GM19043 (cell line): Measurements from ENCODE around the gene LONP1.

Source experiments
- ATAC-seq: cut with Tn5 transposase; IDR thresholded peaks from one replicate; pipeline ENCODE4 v1.9.1; 2021; ENCODE audit warnings: low read depth; ENCODE audit not compliant: unreplicated experiment

LONP1 gene

GRCh38 chr19:5661483-5661882 is 58.5 kb downstream of the LONP1 start:
- ATAC-seq: no peak

DNA sequence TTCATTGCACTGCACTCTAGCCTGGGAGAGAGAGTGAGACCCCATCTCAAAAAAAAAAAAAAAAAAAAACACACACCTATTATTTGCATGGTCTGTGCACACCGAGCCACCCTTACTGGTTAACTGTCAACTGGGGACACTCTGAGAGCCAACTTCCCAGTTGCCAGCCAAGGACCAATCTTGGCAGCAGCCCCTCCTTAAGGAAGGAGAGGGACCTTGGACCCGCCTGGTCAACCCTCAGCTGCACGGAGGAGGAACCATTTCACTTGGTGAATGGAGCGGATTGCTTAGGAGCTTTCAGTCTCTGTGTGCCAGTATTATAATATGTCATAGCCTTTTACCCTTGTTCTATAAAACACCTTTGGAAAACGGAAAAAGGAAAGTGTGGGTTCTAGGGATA is 64.5 kb downstream of the LONP1 start:
- no peak for ATAC-seq

DNA sequence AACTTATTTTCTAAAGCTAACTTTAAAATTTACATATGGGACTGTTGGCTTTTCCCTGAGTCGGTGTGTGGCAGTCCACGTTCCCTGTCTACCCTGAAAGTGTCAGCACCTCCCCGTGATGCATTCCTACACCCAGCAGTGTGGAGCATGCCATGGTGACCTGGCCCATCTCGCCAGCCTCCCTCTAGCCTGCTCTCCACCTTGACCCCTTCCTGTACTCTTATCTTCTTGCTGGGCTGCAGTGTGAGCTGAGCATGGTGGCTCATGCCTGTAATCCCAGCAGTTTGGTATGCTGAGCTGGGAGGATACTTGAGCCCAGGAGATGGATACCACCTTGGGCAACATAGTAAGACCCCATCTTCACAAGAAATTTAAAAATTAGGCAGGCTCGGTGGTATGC is 65.0 kb downstream of the LONP1 start:
- no peak for ATAC-seq

DNA sequence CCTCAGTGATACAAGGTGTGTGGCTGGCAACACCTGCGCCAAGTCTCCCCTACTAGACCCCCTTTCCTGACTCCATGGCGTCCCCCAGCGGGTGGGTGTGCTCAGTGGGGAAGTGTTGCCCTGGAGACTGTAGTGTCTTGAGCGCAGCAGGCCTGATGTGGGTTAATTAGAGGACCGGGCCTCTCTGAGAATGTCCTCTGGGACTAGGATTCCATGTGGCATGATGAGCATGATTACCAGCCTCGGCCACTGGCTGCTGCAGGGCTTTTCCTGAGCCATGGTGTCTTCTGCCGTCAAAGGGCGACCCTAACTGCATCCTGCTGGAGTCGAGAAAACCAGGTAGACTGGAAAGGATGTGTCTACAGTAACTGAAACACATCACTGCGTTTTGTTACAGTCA is 67.7 kb downstream of the LONP1 start:
- no peak for ATAC-seq

DNA sequence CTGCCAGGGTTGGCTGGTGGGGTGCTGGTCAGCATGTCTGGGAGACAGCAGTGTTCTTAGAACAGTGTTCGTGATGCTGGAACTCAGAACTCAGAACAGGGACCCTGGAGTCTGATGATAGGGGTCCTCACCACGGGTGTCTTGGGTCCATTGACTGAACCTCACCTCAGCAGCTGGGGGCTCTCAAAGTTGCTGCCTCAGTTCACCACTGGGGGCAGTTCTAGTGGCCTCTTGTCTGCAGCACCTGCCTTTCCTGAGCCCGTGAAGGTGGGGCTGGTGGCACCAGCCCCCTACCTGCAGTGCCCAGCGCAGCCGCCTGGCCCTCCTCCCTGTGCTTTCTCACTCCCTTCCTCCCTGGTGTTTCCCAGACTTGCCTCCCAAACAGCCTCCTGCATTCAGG is 68.6 kb downstream of the LONP1 start:
- ATAC-seq: no peak

DNA sequence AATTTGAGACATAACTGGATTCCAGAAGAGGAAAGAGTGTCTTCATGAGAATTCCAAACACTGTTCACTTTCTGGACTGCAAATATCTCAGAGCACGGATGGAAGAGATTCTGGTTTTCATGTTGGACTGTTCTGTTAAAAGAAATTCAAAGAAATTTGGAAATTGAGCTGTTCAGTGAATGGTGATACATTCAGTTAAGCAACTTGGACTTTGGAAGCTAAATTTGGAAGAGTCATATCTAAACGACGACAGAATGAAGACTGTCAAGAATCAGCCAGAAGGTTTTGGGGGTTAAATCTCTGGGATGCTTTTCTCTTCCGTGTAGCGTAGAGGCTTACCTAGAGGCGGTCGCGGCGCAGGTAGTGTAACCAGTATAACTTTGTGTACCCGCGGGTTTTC is 71.5 kb downstream of the LONP1 start:
- no peak for ATAC-seq

GRCh38 chr19:5646703-5647102 is 73.2 kb downstream of the LONP1 start:
- ATAC-seq: no peak

DNA sequence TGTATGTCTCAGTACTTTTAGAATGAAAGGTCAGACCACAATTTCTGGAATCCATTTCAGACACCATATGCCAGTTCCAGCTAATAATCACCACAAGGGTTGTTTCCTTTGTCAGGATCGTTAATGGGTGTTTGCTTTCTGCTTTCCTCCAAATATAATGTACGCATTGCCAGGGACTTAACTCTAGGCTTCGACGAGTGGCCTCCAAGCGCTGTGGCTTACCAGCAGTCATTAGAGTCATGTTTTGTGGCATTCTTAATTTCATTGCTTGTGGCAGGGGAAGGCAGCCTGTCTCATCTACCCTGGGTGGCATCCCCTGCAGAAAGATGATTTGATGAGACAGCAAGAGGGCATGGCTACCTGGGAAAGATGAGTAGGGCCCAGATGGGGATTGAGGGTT is 74.5 kb downstream of the LONP1 start:
- no peak for ATAC-seq

DNA sequence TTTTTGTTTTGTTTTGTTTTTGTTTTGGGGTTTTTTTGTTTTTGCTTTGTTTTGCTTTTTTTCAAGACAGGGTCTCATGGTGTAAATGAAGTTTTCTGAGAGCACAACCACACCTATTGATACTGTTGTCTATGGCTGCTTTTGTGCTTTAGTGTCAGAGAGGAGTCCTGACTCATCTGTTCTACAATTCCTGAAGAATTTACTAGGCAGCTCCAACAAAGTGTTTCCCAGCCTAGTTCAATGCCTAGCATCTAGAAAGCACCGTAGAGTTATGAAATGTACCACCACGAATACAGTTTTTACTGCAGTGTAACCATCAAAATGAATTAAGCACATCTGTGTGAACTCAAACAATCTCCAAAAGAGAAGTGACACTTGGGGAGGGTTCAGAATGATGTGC is 75.9 kb downstream of the LONP1 start:
- ATAC-seq: no peak

- ATAC-seq: no peak
Observed at GRCh38 chr19:5643060-5643459, 76.9 kb downstream of the LONP1 start.

GRCh38 chr19:5642204-5642603 is 77.7 kb downstream of the LONP1 start:
- ATAC-seq: no peak
